Panc1 (cell line): ENCODE data around the gene CMTM7. TPM values are rescaled to one million over a fixed set of nuclear protein-coding genes. Genes with fewer than 3 reads are reported as not detected.

Experiments
- ATAC-seq: fragments of 200-7000 bp; cut with Tn5 transposase; 2 replicates; pipeline ENCODE4 v1.9.1; 2020; ENCODE audit warnings: mild to moderate bottlenecking, moderate library complexity
- BruUV-seq: library from RNA; stranded (reverse); fragments of 400-500 nt; replicated peaks from 2 replicates; lab custom pipeline; 2021; lab: Mats Ljungman, UMichigan
- CTCF ChIA-PET: fragments of 300-600 bp; sonication (Branson Sonifier 250); formaldehyde crosslinking; loops from one replicate; lab custom pipeline; 2022; ENCODE audit warnings: antibody characterized with exemption; lab: Charles Lee
- POLR2A ChIA-PET: fragments of 300-600 bp; sonication (Branson Sonifier 250); formaldehyde crosslinking; loops from one replicate; lab custom pipeline; 2022; ENCODE audit warnings: antibody characterized with exemption; lab: Charles Lee
- DNase-seq: peaks from one replicate; pipeline ENCODE4 v3.0.0-alpha.2; 2010; ENCODE audit warnings: low read depth, low spot score
- H3K27ac ChIP-seq: 2 replicates; pipeline ENCODE4 v1.5.1; 2011; ENCODE audit warnings: mild to moderate bottlenecking, low read length, inconsistent platforms
- H3K27me3 ChIP-seq: fragments of 200-500 bp; sonication (Bioruptor generic); 2 replicates; pipeline ENCODE4 v1.6.0; 2014; ENCODE audit warnings: low read length, inconsistent platforms; ENCODE audit not compliant: control insufficient read depth, insufficient read depth
- H3K36me3 ChIP-seq: fragments of 200-500 bp; sonication (Bioruptor generic); 2 replicates; pipeline ENCODE4 v1.5.1; 2014; ENCODE audit warnings: inconsistent platforms, mild to moderate bottlenecking, low read length, moderate library complexity; ENCODE audit not compliant: control insufficient read depth, insufficient read depth
- H3K4me1 ChIP-seq: 2 replicates; pipeline ENCODE4 v1.5.1; 2011; ENCODE audit warnings: inconsistent platforms, mild to moderate bottlenecking, low read length, moderate library complexity; ENCODE audit not compliant: control insufficient read depth, insufficient read depth
- H3K4me3 ChIP-seq, 2 experiments: 2 replicates each; pipeline ENCODE4 v1.5.1; 2011 to 2012; ENCODE audit warnings: low read depth in 2 of 2, low read length in 2 of 2, mild to moderate bottlenecking in 2 of 2, inconsistent platforms in 1 of 2, moderate library complexity in 1 of 2
- H3K9me3 ChIP-seq: fragments of 200-500 bp; sonication (Bioruptor generic); 2 replicates; pipeline ENCODE4 v1.5.1; 2014; ENCODE audit warnings: low read depth, mild to moderate bottlenecking, inconsistent platforms, low read length, moderate library complexity; ENCODE audit not compliant: control insufficient read depth, insufficient read depth
- POLR2AphosphoS5 ChIP-seq: IDR thresholded peaks from 2 replicates; pipeline ENCODE4 v1.6.1; 2012; ENCODE audit warnings: mild to moderate bottlenecking, low read depth, low read length, moderate library complexity
- SIN3A ChIP-seq: IDR thresholded peaks from 2 replicates; pipeline ENCODE4 v1.6.1; 2012; ENCODE audit warnings: low read depth, mild to moderate bottlenecking, low read length, moderate library complexity, borderline replicate concordance; ENCODE audit not compliant: insufficient read depth
- TCF7L2 ChIP-seq: IDR thresholded peaks from 2 replicates; pipeline ENCODE4 v1.6.1; 2011; ENCODE audit warnings: mild to moderate bottlenecking, low read depth, low read length, inconsistent platforms
- in situ Hi-C: cut with HindIII; loops from 2 replicates; pipeline ENCODE4 v1.10.0; 2016; ENCODE audit warnings: low sequenced_read_pairs, low pct_unique_long_range_greater_than_20kb
- intact Hi-C: fragments of 100-400 bp; cut with micrococcal nuclease; formaldehyde crosslinking; loops from one replicate; pipeline ENCODE4 v1.10.0; 2022; ENCODE audit not compliant: unreplicated experiment
- total RNA-seq: library from RNA; stranded (reverse); gene quantifications from one replicate; pipeline ENCODE4 v1.2.1, GENCODE V29; 2021; ENCODE audit not compliant: unreplicated experiment
- TF ChIP-seq, protein P1 (sequence below), 2 experiments: IDR thresholded peaks; 2 replicates each; pipeline ENCODE4 v1.6.1; 2011 to 2012; ENCODE audit warnings: low read depth in 2 of 2, control low read depth in 1 of 2, low read length in 1 of 2, mild to moderate bottlenecking in 1 of 2, moderate library complexity in 1 of 2; ENCODE audit not compliant: insufficient read depth in 1 of 2
- TF ChIP-seq, protein P2 (sequence below): fragments of 450-650 bp; IDR thresholded peaks from 2 replicates; pipeline ENCODE4 v1.5.1; 2017; ENCODE audit warnings: mild to moderate bottlenecking

CMTM7 gene
- total RNA-seq, 1 experiment from 2014 or later = 43.5 TPM

DNA sequence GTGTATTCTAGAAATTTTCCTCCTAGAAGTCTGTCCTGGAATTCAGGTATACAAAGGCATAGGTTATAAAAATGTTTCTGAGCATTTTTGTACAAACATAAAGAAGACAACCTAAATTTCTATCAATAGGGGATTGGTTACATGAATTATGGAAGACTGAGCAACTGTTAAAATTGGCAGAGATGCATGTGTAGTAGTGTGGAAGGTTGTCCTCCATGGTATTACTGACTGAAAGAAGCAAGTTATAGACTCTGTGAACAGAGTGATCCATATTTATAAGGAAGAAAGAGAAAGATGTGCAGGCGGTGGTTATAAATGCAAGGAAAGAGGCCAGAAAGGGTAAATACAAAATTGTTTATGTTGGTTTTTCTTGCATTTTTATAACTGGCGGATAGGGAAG, 38.3 kb upstream of the CMTM7 start:
- TF ChIP-seq TCF7L2 = no peak

DNA sequence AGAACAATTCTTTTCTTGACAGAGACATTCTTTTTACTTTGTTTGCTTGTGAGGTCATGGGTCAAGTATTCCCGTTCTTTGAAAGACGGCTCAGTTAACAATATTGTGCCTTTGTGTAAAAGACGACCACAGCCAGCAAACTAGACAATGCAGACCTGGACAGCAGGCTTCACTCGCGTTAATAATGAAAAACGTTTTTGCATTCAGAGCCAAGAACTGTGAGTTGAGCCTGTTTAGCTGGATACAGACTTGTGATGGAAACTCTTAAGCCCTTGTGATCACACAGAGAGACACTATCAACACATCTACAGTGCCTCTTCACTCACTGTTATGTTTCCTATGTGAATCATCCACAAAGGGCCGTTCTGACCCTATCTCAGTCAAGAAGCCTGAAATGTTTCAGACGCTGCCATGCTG, 37.3 kb upstream of the CMTM7 start:
- BruUV-seq = no TSS peak
- H3K9me3 ChIP-seq = no peaks in the 10 kb centered on the region
- no peak overlapping the region for H3K4me3 ChIP-seq
- H3K27ac ChIP-seq = no peak overlapping the region
- POLR2A ChIA-PET = no interaction called here
- ATAC-seq = no peak
- in situ Hi-C loops (no loop called here), intact Hi-C loops (no loop called here)
- CTCF ChIA-PET = no interaction called here
- TF ChIP-seq, protein P1, sequence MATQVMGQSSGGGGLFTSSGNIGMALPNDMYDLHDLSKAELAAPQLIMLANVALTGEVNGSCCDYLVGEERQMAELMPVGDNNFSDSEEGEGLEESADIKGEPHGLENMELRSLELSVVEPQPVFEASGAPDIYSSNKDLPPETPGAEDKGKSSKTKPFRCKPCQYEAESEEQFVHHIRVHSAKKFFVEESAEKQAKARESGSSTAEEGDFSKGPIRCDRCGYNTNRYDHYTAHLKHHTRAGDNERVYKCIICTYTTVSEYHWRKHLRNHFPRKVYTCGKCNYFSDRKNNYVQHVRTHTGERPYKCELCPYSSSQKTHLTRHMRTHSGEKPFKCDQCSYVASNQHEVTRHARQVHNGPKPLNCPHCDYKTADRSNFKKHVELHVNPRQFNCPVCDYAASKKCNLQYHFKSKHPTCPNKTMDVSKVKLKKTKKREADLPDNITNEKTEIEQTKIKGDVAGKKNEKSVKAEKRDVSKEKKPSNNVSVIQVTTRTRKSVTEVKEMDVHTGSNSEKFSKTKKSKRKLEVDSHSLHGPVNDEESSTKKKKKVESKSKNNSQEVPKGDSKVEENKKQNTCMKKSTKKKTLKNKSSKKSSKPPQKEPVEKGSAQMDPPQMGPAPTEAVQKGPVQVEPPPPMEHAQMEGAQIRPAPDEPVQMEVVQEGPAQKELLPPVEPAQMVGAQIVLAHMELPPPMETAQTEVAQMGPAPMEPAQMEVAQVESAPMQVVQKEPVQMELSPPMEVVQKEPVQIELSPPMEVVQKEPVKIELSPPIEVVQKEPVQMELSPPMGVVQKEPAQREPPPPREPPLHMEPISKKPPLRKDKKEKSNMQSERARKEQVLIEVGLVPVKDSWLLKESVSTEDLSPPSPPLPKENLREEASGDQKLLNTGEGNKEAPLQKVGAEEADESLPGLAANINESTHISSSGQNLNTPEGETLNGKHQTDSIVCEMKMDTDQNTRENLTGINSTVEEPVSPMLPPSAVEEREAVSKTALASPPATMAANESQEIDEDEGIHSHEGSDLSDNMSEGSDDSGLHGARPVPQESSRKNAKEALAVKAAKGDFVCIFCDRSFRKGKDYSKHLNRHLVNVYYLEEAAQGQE (IDR thresholded peaks at IDR 0.05; ENCODE audit: insufficient read depth in 1 of 2, low read depth in 2 of 2, low read length in 1 of 2) = no peak
- TF ChIP-seq POLR2AphosphoS5 = no peak
- no peak for TF ChIP-seq TCF7L2
- TF ChIP-seq, protein P2, sequence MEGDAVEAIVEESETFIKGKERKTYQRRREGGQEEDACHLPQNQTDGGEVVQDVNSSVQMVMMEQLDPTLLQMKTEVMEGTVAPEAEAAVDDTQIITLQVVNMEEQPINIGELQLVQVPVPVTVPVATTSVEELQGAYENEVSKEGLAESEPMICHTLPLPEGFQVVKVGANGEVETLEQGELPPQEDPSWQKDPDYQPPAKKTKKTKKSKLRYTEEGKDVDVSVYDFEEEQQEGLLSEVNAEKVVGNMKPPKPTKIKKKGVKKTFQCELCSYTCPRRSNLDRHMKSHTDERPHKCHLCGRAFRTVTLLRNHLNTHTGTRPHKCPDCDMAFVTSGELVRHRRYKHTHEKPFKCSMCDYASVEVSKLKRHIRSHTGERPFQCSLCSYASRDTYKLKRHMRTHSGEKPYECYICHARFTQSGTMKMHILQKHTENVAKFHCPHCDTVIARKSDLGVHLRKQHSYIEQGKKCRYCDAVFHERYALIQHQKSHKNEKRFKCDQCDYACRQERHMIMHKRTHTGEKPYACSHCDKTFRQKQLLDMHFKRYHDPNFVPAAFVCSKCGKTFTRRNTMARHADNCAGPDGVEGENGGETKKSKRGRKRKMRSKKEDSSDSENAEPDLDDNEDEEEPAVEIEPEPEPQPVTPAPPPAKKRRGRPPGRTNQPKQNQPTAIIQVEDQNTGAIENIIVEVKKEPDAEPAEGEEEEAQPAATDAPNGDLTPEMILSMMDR = no peak
- no peak for TF ChIP-seq SIN3A
- no peaks in the 10 kb centered on the region for H3K4me1 ChIP-seq
- no peaks in the 10 kb centered on the region for H3K36me3 ChIP-seq
- H3K27me3 ChIP-seq = no peaks in the 10 kb centered on the region
- DNase-seq = no peak

More for the DNA sequence above, 38.3 kb upstream of the CMTM7 start:
- DNase-seq (no peak), ATAC-seq (no peak)
- no TSS peak for BruUV-seq
- H3K27ac ChIP-seq = no peak overlapping the region
- intact Hi-C loops = no loop called here
- H3K36me3 ChIP-seq = no peaks in the 10 kb centered on the region
- POLR2A ChIA-PET = no interaction called here
- no peak overlapping the region for H3K4me3 ChIP-seq
- H3K9me3 ChIP-seq = no peaks in the 10 kb centered on the region
- H3K4me1 ChIP-seq = no peaks in the 10 kb centered on the region
- CTCF ChIA-PET = interaction anchor here (0.7 kb wide), 1 partner anchor 176 kb away, joined by 5 read pairs; no protein-coding TSS in a partner anchor
- in situ Hi-C loops = no loop called here
- no peaks in the 10 kb centered on the region for H3K27me3 ChIP-seq

DNA sequence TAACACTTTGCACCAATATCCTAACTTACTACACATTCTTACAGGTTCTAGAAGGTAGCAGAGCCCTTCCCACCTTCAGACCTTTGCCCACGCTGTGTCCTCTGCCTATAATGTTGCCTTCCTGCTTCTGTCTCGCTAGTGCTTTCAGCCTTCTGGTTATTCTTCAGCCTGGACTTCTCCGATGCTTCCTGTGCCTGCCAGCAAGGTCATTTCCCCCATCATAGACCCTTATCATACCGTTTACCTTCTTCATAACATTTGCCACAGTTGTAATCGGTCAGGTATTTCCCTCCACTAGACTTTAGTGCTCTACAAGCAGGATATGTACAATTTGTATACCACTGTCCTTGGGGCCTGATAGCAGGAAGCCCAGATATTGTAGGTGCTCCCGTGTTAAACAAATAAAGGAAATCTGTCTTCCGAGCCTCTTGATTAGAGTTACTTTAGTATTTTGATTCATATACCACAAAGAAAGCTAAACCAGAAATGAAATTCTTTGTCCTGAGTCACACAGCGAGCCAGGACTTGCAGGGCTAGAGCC, 35.8 kb upstream of the CMTM7 start:
- no peak overlapping the region for H3K4me3 ChIP-seq
- H3K4me1 ChIP-seq = no peaks in the 10 kb centered on the region
- ChIA-PET CTCF (no interaction called here), POLR2A (no interaction called here)
- no peak for TF ChIP-seq POLR2AphosphoS5
- TF ChIP-seq, protein P2 = no peak
- TF ChIP-seq, protein P1 (IDR thresholded peaks at IDR 0.05; ENCODE audit: insufficient read depth in 1 of 2, low read depth in 2 of 2, low read length in 1 of 2) = no peak
- TF ChIP-seq TCF7L2 = no peak
- TF ChIP-seq SIN3A = no peak
- no peaks in the 10 kb centered on the region for H3K36me3 ChIP-seq
- no peaks in the 10 kb centered on the region for H3K27me3 ChIP-seq
- no peaks in the 10 kb centered on the region for H3K9me3 ChIP-seq
- in situ Hi-C loops (no loop called here), intact Hi-C loops (no loop called here)
- BruUV-seq = no TSS peak
- no peak overlapping the region for H3K27ac ChIP-seq
- no peak for ATAC-seq
- DNase-seq = no peak
